H9 (cell line): ENCODE measurements around the gene POLR2L. TPM values are rescaled to one million over a fixed set of nuclear protein-coding genes. Genes with fewer than 3 reads are reported as not detected.

ENCODE experiments used
- DNase-seq: peaks from one replicate; pipeline ENCODE4 v3.0.0-alpha.2; 2017
- H2AFZ ChIP-seq: one replicate; pipeline ENCODE4 v1.6.1; 2013; ENCODE audit warnings: mild to moderate bottlenecking, low read length, control low read depth, moderate library complexity
- H2AK5ac ChIP-seq: 2 replicates; pipeline ENCODE4 v1.6.1; 2013; ENCODE audit warnings: low read length, control low read depth, mixed read lengths; ENCODE audit not compliant: insufficient read length
- H2BK120ac ChIP-seq: one replicate; pipeline ENCODE4 v1.6.1; 2013; ENCODE audit warnings: low read depth, mild to moderate bottlenecking, low read length, control low read depth, inconsistent platforms; ENCODE audit not compliant: poor library complexity, severe bottlenecking
- H2BK12ac ChIP-seq: 2 replicates; pipeline ENCODE4 v1.6.1; 2013; ENCODE audit warnings: low read length, control low read depth, mixed read lengths, low read depth; ENCODE audit not compliant: insufficient read length
- H2BK15ac ChIP-seq: 2 replicates; pipeline ENCODE4 v1.6.1; 2013; ENCODE audit warnings: low read depth, low read length, control low read depth
- H2BK20ac ChIP-seq: one replicate; pipeline ENCODE4 v1.6.1; 2013; ENCODE audit warnings: low read depth, mild to moderate bottlenecking, low read length, control low read depth, inconsistent platforms; ENCODE audit not compliant: poor library complexity, severe bottlenecking
- H2BK5ac ChIP-seq: 2 replicates; pipeline ENCODE4 v1.6.1; 2013; ENCODE audit warnings: low read length, control low read depth, mixed read lengths; ENCODE audit not compliant: insufficient read length
- H3K14ac ChIP-seq: 2 replicates; pipeline ENCODE4 v1.6.1; 2013; ENCODE audit warnings: low read length, control low read depth; ENCODE audit not compliant: insufficient read depth
- H3K18ac ChIP-seq: 2 replicates; pipeline ENCODE4 v1.6.1; 2013; ENCODE audit warnings: low read depth, mild to moderate bottlenecking, mixed read lengths, low read length, control low read depth; ENCODE audit not compliant: insufficient read length
- H3K23ac ChIP-seq: 2 replicates; pipeline ENCODE4 v1.6.1; 2013; ENCODE audit warnings: low read length, control low read depth, mixed read lengths, low read depth; ENCODE audit not compliant: insufficient read length
- H3K23me2 ChIP-seq: 2 replicates; pipeline ENCODE4 v1.6.1; 2013; ENCODE audit warnings: low read depth, mild to moderate bottlenecking, mixed read lengths, low read length, control low read depth; ENCODE audit not compliant: insufficient read length, poor library complexity, severe bottlenecking
- H3K27ac ChIP-seq: 2 replicates; pipeline ENCODE4 v1.5.1; 2013; ENCODE audit warnings: low read length, control low read depth, mixed read lengths, low read depth; ENCODE audit not compliant: insufficient read length
- H3K27me3 ChIP-seq: 2 replicates; pipeline ENCODE4 v1.6.1; 2013; ENCODE audit warnings: low read length, control low read depth, inconsistent platforms; ENCODE audit not compliant: insufficient read depth
- H3K4ac ChIP-seq: 2 replicates; pipeline ENCODE4 v1.6.1; 2013; ENCODE audit warnings: low read depth, mild to moderate bottlenecking, control low read depth, inconsistent platforms, low read length, moderate library complexity
- H3K4me1 ChIP-seq: 2 replicates; pipeline ENCODE4 v1.6.1; 2013; ENCODE audit warnings: low read length, control low read depth, inconsistent platforms; ENCODE audit not compliant: insufficient read depth
- H3K4me2 ChIP-seq: 2 replicates; pipeline ENCODE4 v1.6.1; 2013; ENCODE audit warnings: low read length, control low read depth, mixed read lengths; ENCODE audit not compliant: insufficient read length, insufficient read depth
- H3K56ac ChIP-seq: 2 replicates; pipeline ENCODE4 v1.6.1; 2013; ENCODE audit warnings: low read depth, mild to moderate bottlenecking, mixed read lengths, low read length, control low read depth; ENCODE audit not compliant: insufficient read length
- H3K79me1 ChIP-seq: 2 replicates; pipeline ENCODE4 v1.6.1; 2013; ENCODE audit warnings: low read depth, mild to moderate bottlenecking, moderate library complexity, low read length, control low read depth, inconsistent platforms; ENCODE audit not compliant: insufficient read depth, poor library complexity, severe bottlenecking
- H3K79me2 ChIP-seq: 2 replicates; pipeline ENCODE4 v1.6.1; 2013; ENCODE audit warnings: low read length, control low read depth, inconsistent platforms; ENCODE audit not compliant: insufficient read depth
- H3K9ac ChIP-seq: 2 replicates; pipeline ENCODE4 v1.6.1; 2013; ENCODE audit warnings: low read length, control low read depth, mixed read lengths; ENCODE audit not compliant: insufficient read length; ENCODE audit errors: extremely low read depth
- H3K9me3 ChIP-seq: one replicate; pipeline ENCODE4 v1.6.1; 2013; ENCODE audit warnings: low read depth, low read length, inconsistent platforms; ENCODE audit not compliant: control insufficient read depth
- H3T11ph ChIP-seq: one replicate; pipeline ENCODE4 v1.6.1; 2013; ENCODE audit warnings: mild to moderate bottlenecking, low read length, control low read depth, inconsistent platforms
- H4K20me1 ChIP-seq: one replicate; pipeline ENCODE4 v1.6.1; 2013; ENCODE audit not compliant: control insufficient read depth, insufficient read length, insufficient read depth
- H4K5ac ChIP-seq: 2 replicates; pipeline ENCODE4 v1.6.1; 2013; ENCODE audit warnings: low read depth, mild to moderate bottlenecking, mixed read lengths, low read length, control low read depth; ENCODE audit not compliant: insufficient read length
- H4K8ac ChIP-seq: replicated peaks from 2 replicates; pipeline ENCODE4 v1.6.1; 2013; ENCODE audit warnings: low read length, control low read depth, mixed read lengths, low read depth; ENCODE audit not compliant: insufficient read length
- H4K91ac ChIP-seq: 2 replicates; pipeline ENCODE4 v1.6.1; 2013; ENCODE audit warnings: low read depth, mild to moderate bottlenecking, moderate library complexity, mixed read lengths, low read length, control low read depth; ENCODE audit not compliant: insufficient read length
- H3K27ac Mint-ChIP-seq, 3 experiments: 2 replicates in 2 of 3; 3 replicates in 1 of 3; pipeline ENCODE4 v1.8.0; 2020 to 2021; ENCODE audit warnings: mixed read lengths in 3 of 3, mild to moderate bottlenecking in 1 of 3, moderate library complexity in 1 of 3
- H3K27me3 Mint-ChIP-seq: 2 replicates; pipeline ENCODE4 v1.8.0; 2021; ENCODE audit warnings: low read depth, mild to moderate bottlenecking, moderate library complexity, mixed read lengths
- H3K36me3 Mint-ChIP-seq, 3 experiments: 2 replicates in 2 of 3; 3 replicates in 1 of 3; pipeline ENCODE4 v1.8.0; 2020 to 2021; ENCODE audit warnings: low read depth in 3 of 3, mixed read lengths in 3 of 3; ENCODE audit not compliant: insufficient read depth in 1 of 3
- H3K4me1 Mint-ChIP-seq, 2 experiments: 2 replicates each; pipeline ENCODE4 v1.8.0; 2020; ENCODE audit warnings: mixed read lengths in 2 of 2
- H3K4me3 Mint-ChIP-seq, 2 experiments: 2 replicates in 1 of 2; 3 replicates in 1 of 2; pipeline ENCODE4 v1.8.0; 2020 to 2021; ENCODE audit warnings: mild to moderate bottlenecking in 2 of 2, mixed read lengths in 2 of 2, moderate library complexity in 1 of 2
- H3K9me3 Mint-ChIP-seq, 2 experiments: 2 replicates in 1 of 2; 3 replicates in 1 of 2; pipeline ENCODE4 v1.8.0; 2020; ENCODE audit warnings: mild to moderate bottlenecking in 2 of 2, mixed read lengths in 2 of 2, moderate library complexity in 1 of 2
- WGBS: extraction: QIAGEN DNeasy Blood & Tissue Kit; methylation state at CpG from one replicate; pipeline ENCODE4 v1.1.7; 2013; ENCODE audit warnings: missing lambda C conversion rate, low lambda C conversion rate, mixed read lengths; ENCODE audit not compliant: insufficient read length; ENCODE audit errors: extremely low coverage; 5-methylcytosine and 5-hydroxymethylcytosine counted together
- total RNA-seq: library from RNA; stranded (reverse); gene quantifications from 2 replicates; pipeline ENCODE4 v1.2.1, GENCODE V29; 2021
- TF ChIP-seq, protein P1 (sequence below): fragments of 200-600 bp; sonication (generic); conservative IDR thresholded peaks from 3 replicates; pipeline ENCODE4 v1.8.0; 2021; ENCODE audit warnings: antibody characterized with exemption, mild to moderate bottlenecking

POLR2L gene
- total RNA-seq, 1 experiment from 2014 or later = 135 TPM

DNA sequence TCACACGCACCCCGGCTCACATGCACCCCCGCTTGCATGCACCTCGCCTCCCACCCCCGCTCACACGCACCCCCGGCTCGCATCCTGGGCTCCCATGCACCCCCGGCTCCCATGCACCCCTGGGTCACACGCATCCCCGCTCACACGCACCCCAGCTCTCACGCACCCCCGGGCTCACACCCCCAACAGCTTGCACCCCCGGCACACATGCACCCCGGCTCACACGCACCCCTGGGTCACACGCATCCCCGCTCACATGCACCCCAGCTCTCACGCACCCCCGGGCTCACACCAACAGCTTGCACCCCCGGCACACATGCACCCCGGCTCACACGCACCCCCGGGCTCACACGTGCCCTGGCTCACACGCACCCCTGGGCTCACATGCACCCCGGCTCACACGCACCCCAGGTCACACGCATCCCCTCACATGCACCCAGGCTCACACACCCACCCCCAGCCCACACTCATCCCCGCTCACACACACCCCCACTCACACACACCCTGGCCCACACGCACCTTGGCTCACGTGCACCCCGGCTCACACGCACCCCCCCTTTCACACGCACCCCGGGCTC lies 16.5 kb upstream of the POLR2L start:
- Histone ChIP-seq H3K79me2 (no peaks in the 10 kb centered on the region), H2BK5ac (no peak overlapping the region), H3K27ac (no peak overlapping the region), H2BK20ac (no peak overlapping the region), H4K91ac (no peak overlapping the region), H3T11ph (no peak overlapping the region), H2AK5ac (no peak overlapping the region), H3K4me1 (no peaks in the 10 kb centered on the region; the same call in 1 of the 2 replicates), H3K4ac (no peak overlapping the region), H3K18ac (no peak overlapping the region), H4K8ac (no peak overlapping the region), H3K23me2 (no peaks in the 10 kb centered on the region), H4K20me1 (no peaks in the 10 kb centered on the region), H3K4me2 (no peak overlapping the region), H4K5ac (no peak overlapping the region), H3K79me1 (no peaks in the 10 kb centered on the region), H3K27me3 (no peaks in the 10 kb centered on the region), H3K56ac (no peak overlapping the region), H3K9ac (no peak overlapping the region), H2BK12ac (no peak overlapping the region), H3K23ac (no peak overlapping the region), H2BK120ac (no peak overlapping the region), H2AFZ (no peak overlapping the region), H3K9me3 (no peaks in the 10 kb centered on the region), H3K14ac (no peak overlapping the region), H2BK15ac (no peak overlapping the region)
- H3K36me3 Mint-ChIP-seq = peaks cover 0 to 13% (median 0%) of the 10 kb centered on the region in 3 experiments; a peak in 3 of 7 replicates
- peaks cover 21% of the 10 kb centered on the region for H3K27me3 Mint-ChIP-seq
- H3K27ac Mint-ChIP-seq = no peak overlapping the region; a peak in 1 of 7 replicates
- peaks cover 22 to 70% of the 10 kb centered on the region in 2 experiments for H3K4me1 Mint-ChIP-seq
- no peak overlapping the region for H3K4me3 Mint-ChIP-seq
- no CpG with 5 or more reads among the region's 37 CpGs for WGBS
- TF ChIP-seq, protein P1, sequence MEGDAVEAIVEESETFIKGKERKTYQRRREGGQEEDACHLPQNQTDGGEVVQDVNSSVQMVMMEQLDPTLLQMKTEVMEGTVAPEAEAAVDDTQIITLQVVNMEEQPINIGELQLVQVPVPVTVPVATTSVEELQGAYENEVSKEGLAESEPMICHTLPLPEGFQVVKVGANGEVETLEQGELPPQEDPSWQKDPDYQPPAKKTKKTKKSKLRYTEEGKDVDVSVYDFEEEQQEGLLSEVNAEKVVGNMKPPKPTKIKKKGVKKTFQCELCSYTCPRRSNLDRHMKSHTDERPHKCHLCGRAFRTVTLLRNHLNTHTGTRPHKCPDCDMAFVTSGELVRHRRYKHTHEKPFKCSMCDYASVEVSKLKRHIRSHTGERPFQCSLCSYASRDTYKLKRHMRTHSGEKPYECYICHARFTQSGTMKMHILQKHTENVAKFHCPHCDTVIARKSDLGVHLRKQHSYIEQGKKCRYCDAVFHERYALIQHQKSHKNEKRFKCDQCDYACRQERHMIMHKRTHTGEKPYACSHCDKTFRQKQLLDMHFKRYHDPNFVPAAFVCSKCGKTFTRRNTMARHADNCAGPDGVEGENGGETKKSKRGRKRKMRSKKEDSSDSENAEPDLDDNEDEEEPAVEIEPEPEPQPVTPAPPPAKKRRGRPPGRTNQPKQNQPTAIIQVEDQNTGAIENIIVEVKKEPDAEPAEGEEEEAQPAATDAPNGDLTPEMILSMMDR = no peak
- DNase-seq = no peak
- no peaks in the 10 kb centered on the region for H3K9me3 Mint-ChIP-seq
